GM12891 (cell line): ENCODE data around the gene C4A.

Experiments
- POLR2A ChIP-seq: IDR thresholded peaks from 2 replicates; pipeline ENCODE4 v1.6.1; 2011; ENCODE audit warnings: low read depth, low read length, control low read depth
- POLR2AphosphoS5 ChIP-seq: IDR thresholded peaks from 2 replicates; pipeline ENCODE4 v1.6.1; 2011; ENCODE audit warnings: low read depth, low read length, control low read depth
- SPI1 ChIP-seq: IDR thresholded peaks from 2 replicates; pipeline ENCODE4 v1.6.1; 2011; ENCODE audit warnings: low read depth, low read length, control low read depth

GRCh38 chr6:31935823-31936222 is 46.0 kb upstream of the C4A start:
- TF ChIP-seq POLR2A, result no peak
- no peak for TF ChIP-seq SPI1
- TF ChIP-seq POLR2AphosphoS5, result no peak
